A673 (cell line): ENCODE data around the gene SCCPDH. TPM values are rescaled to one million over a fixed set of nuclear protein-coding genes. Genes with fewer than 3 reads are reported as not detected.
A peak's percentile ranks its signal among the peaks of the same experiment; 100 is the strongest.

ENCODE experiments used
- BruUV-seq: library from RNA; stranded (reverse); fragments of 400-500 nt; replicated peaks from 2 replicates; lab custom pipeline; 2021; lab: Mats Ljungman, UMichigan
- CTCF ChIA-PET: fragments of 300-600 bp; sonication (Branson Sonifier 250); formaldehyde crosslinking; loops from one replicate; lab custom pipeline; 2022; ENCODE audit warnings: antibody characterized with exemption; lab: Charles Lee
- POLR2A ChIA-PET: fragments of 300-600 bp; sonication (Branson Sonifier 250); formaldehyde crosslinking; loops from one replicate; lab custom pipeline; 2022; ENCODE audit warnings: antibody characterized with exemption; ENCODE audit not compliant: low non-redundant PET; lab: Charles Lee
- DNase-seq: peaks from one replicate; pipeline ENCODE4 v3.0.0-alpha.2; 2015; ENCODE audit warnings: low spot score
- H3K27ac ChIP-seq: fragments of 200-600 bp; sonication (generic); 2 replicates; pipeline ENCODE4 v1.5.1; 2016; ENCODE audit warnings: mixed run types, low read depth, mild to moderate bottlenecking, mixed read lengths, antibody characterized with exemption, low read length; ENCODE audit not compliant: poor library complexity, severe bottlenecking
- H3K27me3 ChIP-seq: fragments of 200-600 bp; sonication (generic); replicated peaks from 2 replicates; pipeline ENCODE4 v1.6.1; 2017; ENCODE audit warnings: mixed run types, low read depth, mild to moderate bottlenecking, mixed read lengths, antibody characterized with exemption, low read length; ENCODE audit not compliant: insufficient read depth, poor library complexity
- H3K36me3 ChIP-seq: fragments of 200-600 bp; sonication (generic); 2 replicates; pipeline ENCODE4 v1.6.1; 2016; ENCODE audit warnings: mixed run types, mild to moderate bottlenecking, mixed read lengths, antibody characterized with exemption, low read length; ENCODE audit not compliant: insufficient read depth, poor library complexity, severe bottlenecking
- H3K4me1 ChIP-seq: fragments of 200-600 bp; sonication (generic); 2 replicates; pipeline ENCODE4 v1.6.1; 2017; ENCODE audit warnings: mixed run types, mild to moderate bottlenecking, mixed read lengths, antibody characterized with exemption, low read length; ENCODE audit not compliant: insufficient read depth, poor library complexity, severe bottlenecking
- H3K4me3 ChIP-seq: fragments of 200-600 bp; sonication (generic); 2 replicates; pipeline ENCODE4 v1.5.1; 2016; ENCODE audit warnings: low read depth, mixed run types, mild to moderate bottlenecking, mixed read lengths, low read length; ENCODE audit not compliant: poor library complexity, severe bottlenecking
- H3K9me3 ChIP-seq: fragments of 200-600 bp; sonication (generic); 2 replicates; pipeline ENCODE4 v1.6.1; 2016; ENCODE audit warnings: mixed run types, low read depth, mild to moderate bottlenecking, mixed read lengths, antibody characterized with exemption, low read length; ENCODE audit not compliant: poor library complexity, severe bottlenecking
- CTCF ChIP-seq: fragments of 300-800, 200-600 bp; sonication (generic); conservative IDR thresholded peaks from 2 replicates; pipeline ENCODE4 v1.5.1; 2017; ENCODE audit warnings: low read depth, mild to moderate bottlenecking, antibody characterized with exemption, low read length, moderate library complexity, mixed read lengths
- EZH2 ChIP-seq: fragments of 200-600 bp; sonication (generic); IDR thresholded peaks from 2 replicates; pipeline ENCODE4 v1.6.1; 2017; ENCODE audit warnings: borderline replicate concordance, low read depth, mild to moderate bottlenecking, mixed read lengths, antibody characterized with exemption, low read length; ENCODE audit not compliant: poor library complexity, severe bottlenecking
- intact Hi-C: fragments of 100-400 bp; cut with micrococcal nuclease; formaldehyde crosslinking; loops from one replicate; pipeline ENCODE4 v1.10.0; 2022; ENCODE audit not compliant: unreplicated experiment
- total RNA-seq: library from RNA; stranded (reverse); gene quantifications from 2 replicates; pipeline ENCODE4 v1.2.3, GENCODE V29; 2021

SCCPDH gene
- total RNA-seq, 1 experiment from 2014 or later, result 41.7 TPM

GRCh38 chr1:246786606-246787238, 62.5 kb downstream of the SCCPDH start:
- no peak overlapping the region for H3K27ac ChIP-seq
- no peaks in the 10 kb centered on the region for H3K27me3 ChIP-seq
- no peak for TF ChIP-seq CTCF
- H3K4me3 ChIP-seq, result no peak overlapping the region
- no TSS peak for BruUV-seq
- ChIA-PET POLR2A (no interaction called here), CTCF (no interaction called here)
- no peaks in the 10 kb centered on the region for H3K9me3 ChIP-seq
- no peaks in the 10 kb centered on the region for H3K36me3 ChIP-seq
- DNase-seq, result no peak
- H3K4me1 ChIP-seq, result no peaks in the 10 kb centered on the region
- intact Hi-C loops, result no loop called here

- H3K36me3 ChIP-seq, result no peaks in the 10 kb centered on the region
- CTCF ChIA-PET, result no interaction called here
- DNase-seq, result no peak
- no peaks in the 10 kb centered on the region for H3K4me1 ChIP-seq
- no peak overlapping the region for H3K27ac ChIP-seq
- H3K9me3 ChIP-seq, result no peaks in the 10 kb centered on the region
- no peaks in the 10 kb centered on the region for H3K27me3 ChIP-seq
- POLR2A ChIA-PET, result no interaction called here
- BruUV-seq, result no TSS peak
- TF ChIP-seq EZH2 (no peak), CTCF (no peak)
- intact Hi-C loops, result no loop called here
- H3K4me3 ChIP-seq, result no peak overlapping the region
Observed at GRCh38 chr1:246787781-246788513, 63.7 kb downstream of the SCCPDH start.

GRCh38 chr1:246788895-246789338, 64.7 kb downstream of the SCCPDH start:
- DNase-seq, result no peak
- POLR2A ChIA-PET, result no interaction called here
- H3K27ac ChIP-seq, result no peak overlapping the region

More at GRCh38 chr1:246788895-246789338, 64.7 kb downstream of the SCCPDH start:
- no TSS peak for BruUV-seq
- H3K27me3 ChIP-seq, result no peaks in the 10 kb centered on the region
- H3K9me3 ChIP-seq, result no peaks in the 10 kb centered on the region
- TF ChIP-seq EZH2, result no peak
- TF ChIP-seq CTCF, result no peak
- peak overlapping the region; percentile 10 for H3K4me3 ChIP-seq
- no peaks in the 10 kb centered on the region for H3K36me3 ChIP-seq
- no peaks in the 10 kb centered on the region for H3K4me1 ChIP-seq
- intact Hi-C loops, result no loop called here
- CTCF ChIA-PET, result no interaction called here
